HCEC 1CT (cell line): ENCODE measurements around the gene MPP1.

ENCODE experiments used
- DNase-seq: peaks from one replicate; pipeline ENCODE4 v3.0.0-alpha.2; 2017

MPP1 gene

DNA sequence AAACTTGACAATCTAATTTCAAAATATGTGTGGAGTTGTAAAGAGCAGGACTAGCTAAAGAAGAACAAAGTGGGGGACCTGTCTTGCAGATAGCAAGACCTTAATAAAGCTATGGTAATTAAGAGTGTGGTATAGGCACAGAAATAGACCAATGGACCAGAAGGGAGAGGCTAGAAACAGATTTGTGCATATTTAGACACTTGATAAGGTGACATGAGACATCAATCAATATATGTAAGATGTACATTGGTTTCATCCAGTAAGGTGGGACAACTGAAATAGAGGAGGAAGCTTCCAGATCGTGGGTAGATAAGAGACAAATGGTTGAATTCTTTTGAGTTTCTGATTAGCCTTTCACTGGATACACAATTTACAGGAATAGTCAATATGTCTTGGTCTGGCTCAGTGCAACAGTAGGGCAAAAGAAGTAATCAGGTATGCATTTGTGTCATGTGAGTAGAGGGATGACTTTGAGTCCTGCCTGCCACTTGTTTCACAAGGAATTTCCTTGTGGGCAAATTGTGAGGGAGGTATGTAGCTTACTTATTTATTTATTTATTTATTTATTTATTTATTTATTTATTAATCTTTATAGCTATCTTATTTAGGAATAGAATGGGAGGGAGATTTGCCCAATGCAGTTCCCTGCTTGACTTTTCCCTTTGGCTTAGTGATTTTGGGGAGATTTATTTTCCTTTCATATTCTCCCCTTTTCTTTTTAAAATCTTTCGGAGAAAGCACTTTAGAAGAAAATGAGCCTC, 7.2 kb upstream of the MPP1 start:
- DNase-seq = no peak

- DNase-seq = no peak
These were observed 4.8 kb upstream of the MPP1 start for GRCh38 chrX:154809939-154810665.

GRCh38 chrX:154806837-154807501, 1.7 kb upstream of the MPP1 start:
- DNase-seq = no peak

GRCh38 chrX:154805696-154806091, 409 bp upstream of the MPP1 start:
- no peak for DNase-seq

- DNase-seq = no peak
These were observed 876 bp downstream of the MPP1 start for GRCh38 chrX:154804261-154804956.

- no peak for DNase-seq
These were observed 2.3 kb downstream of the MPP1 start for GRCh38 chrX:154802947-154803346.

GRCh38 chrX:154800478-154801210, 4.6 kb downstream of the MPP1 start:
- DNase-seq = no peak

GRCh38 chrX:154799556-154800348, 5.5 kb downstream of the MPP1 start:
- DNase-seq = no peak

- no peak for DNase-seq
These were observed 8.3 kb downstream of the MPP1 start for GRCh38 chrX:154797006-154797405.

DNA sequence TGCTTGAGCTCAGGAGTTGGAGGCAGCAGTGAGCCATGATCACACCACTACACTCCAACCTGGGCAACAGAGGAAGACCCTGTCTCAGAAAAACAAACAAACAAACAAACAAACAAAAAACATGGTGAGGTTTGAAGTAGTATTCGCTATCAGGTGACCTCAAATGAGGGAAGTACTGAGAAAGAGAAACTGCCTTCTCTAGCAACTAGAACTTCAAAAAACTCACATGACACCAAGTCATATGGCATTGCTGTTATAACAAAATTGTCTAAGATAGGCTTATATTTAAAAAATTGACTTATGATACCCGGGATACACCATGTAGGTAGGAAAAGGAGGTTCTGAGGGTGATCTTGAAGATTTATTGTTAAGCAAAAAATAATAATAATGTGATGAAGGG, 10.3 kb downstream of the MPP1 start:
- DNase-seq = no peak

GRCh38 chrX:154793084-154793795, 12.0 kb downstream of the MPP1 start:
- no peak for DNase-seq

DNA sequence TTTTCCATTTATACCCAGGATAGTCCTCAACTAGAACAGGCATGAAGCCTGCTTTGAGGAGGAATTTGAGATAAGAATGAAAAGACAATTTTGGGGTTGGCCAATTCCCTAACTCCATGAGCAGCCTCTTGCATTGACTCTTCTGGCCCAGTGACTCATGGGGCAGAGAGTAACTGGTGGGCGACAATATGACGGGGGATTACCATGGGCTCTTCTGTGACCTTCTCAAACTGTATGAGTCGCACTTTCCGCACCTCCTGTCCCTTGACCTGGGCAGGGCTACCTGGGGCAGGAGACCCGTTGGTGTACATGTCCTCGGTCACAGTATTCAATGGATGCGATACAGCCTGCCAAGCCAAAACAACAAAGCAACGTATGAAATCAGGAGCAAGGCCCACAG, 13.3 kb downstream of the MPP1 start:
- DNase-seq = no peak

- no peak for DNase-seq
These were observed 13.8 kb downstream of the MPP1 start for GRCh38 chrX:154791467-154791866.

GRCh38 chrX:154785716-154786115, 19.6 kb downstream of the MPP1 start:
- no peak for DNase-seq

- no peak for DNase-seq
These were observed 20.9 kb downstream of the MPP1 start for GRCh38 chrX:154784149-154784995.

DNA sequence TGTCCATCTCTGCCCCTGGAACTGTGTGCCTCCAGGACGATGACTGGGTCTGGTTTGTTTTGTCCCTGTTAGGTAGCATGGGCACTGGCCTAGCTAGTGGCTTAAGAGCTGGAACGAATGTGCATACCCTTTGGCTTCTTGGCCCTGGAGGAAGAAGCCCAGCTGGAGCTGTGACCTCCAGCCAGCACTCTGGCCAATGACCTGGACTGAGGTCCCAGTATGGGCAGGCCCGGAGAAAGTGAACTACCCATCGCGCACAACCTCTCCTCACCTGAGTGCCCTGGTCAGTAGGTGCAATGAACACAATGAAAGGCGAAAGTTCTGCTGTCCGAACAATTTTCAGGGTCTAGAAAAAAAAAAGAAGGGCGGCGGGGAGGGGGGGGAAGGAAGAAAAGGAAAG, 24.3 kb downstream of the MPP1 start:
- DNase-seq = no peak

DNA sequence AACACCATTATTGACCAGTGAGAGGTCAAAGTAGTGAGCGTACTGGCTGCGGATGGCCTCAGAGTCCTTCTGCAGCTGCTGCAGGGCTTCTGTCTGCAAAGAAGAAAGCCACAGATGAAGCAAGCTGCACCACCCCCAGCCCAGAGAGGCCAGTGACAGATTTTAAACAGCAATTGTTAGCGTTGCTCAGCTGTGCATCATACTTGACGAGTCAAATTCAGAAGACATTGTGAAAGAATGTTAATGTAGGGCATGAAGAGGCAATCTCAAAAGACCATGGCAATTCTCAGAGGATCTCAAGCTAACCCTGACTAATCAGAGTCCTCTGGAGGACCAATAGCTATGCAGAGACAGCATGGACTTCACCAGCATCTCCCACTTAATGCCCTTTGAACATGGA, 26.0 kb downstream of the MPP1 start:
- DNase-seq = peak; percentile 71

DNA sequence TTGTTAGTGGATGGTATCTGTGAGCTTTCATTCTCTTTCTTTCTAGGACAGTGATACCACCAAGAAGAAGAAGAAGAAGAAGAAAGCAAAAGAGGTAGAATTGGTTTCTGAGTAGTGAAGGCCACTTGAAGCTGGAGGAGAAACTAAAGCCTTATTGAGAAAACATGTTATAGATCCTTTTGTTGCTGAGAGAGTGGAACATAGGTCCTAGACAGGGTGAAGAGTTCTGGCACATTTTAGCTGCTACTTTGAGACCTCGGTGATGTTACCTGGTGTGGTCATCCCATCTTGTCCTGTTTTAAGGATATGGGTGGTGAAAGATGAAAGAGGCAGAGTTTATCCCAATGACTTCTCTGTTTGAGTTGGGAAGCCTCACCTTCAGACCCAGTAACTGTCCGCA, 28.5 kb downstream of the MPP1 start:
- DNase-seq = no peak

DNA sequence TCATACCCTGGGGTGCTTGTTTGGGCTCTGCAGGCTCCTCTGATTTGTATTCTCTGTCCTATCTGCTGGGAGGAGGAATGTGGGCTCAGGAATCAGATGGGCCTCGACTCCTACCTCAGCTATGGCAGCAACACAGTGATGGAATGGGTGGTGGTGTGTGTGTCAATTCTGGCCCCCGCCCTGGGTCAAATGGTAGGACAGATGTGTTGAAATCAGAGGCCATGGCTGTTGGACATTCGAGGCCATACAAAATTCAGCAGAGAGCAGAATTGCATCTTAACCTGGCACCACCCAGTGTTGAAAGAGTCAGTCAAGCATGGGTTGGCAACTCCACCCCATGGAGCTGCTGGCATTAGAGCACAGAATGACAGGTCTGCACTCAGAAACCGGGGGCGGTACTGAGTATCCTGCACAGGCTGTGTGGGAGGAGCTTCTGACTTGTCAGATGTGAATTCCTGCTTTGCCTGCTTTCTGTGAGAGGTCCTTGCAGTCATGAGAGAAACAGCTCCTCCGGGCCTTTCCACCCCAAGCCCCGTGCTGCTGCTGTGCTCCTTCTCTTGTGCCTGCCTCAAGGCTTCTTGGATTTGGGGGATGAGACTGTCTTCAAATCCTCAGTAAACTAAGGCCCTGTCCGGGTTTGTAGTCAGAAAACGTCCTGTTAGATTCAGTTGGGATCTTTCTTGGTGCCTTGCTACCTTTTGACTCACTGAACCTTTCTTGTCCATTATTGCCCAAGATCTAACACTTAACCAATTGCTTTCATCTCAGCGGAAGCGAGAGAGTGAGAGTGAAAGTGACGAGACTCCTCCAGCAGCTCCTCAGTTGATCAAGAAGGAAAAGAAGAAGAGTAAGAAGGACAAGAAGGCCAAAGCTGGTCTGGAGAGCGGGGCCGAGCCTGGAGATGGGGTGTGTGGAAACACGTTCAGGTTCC, 29.6 kb downstream of the MPP1 start:
- no peak for DNase-seq
